Endothelial cell of umbilical vein (primary cell): ENCODE data around the gene POU2AF1. TPM values are rescaled to one million over a fixed set of nuclear protein-coding genes. Genes with fewer than 3 reads are reported as not detected.

Experiments used
- BruUV-seq: library from RNA; stranded (reverse); fragments of 400-500 nt; replicated peaks from 2 replicates; lab custom pipeline; 2021; lab: Mats Ljungman, UMichigan
- CTCF ChIA-PET: fragments of 300-600, 350-600 bp; sonication (Branson Sonifier 250); formaldehyde crosslinking; loops from one replicate; lab custom pipeline; 2021; ENCODE audit warnings: antibody characterized with exemption, inconsistent platforms; lab: Charles Lee
- POLR2A ChIA-PET: fragments of 300-600, 350-600 bp; sonication (Branson Sonifier 250); formaldehyde crosslinking; loops from one replicate; lab custom pipeline; 2021; ENCODE audit warnings: antibody characterized with exemption, inconsistent platforms; lab: Charles Lee
- DNase-seq: peaks from one replicate; pipeline ENCODE4 v3.0.0-alpha.2; 2011; ENCODE audit warnings: low read depth, low spot score
- FAIRE-seq: peaks from 2 replicates; lab custom pipeline; 2011; peaks lifted over from hg19 to GRCh38; lab: Jason Lieb, UNC
- H2AFZ ChIP-seq: 2 replicates; pipeline ENCODE4 v1.6.0; 2012; ENCODE audit warnings: low read depth, low read length, control low read depth, inconsistent platforms
- H3K27ac ChIP-seq: 2 replicates; pipeline ENCODE4 v1.5.1; 2011; ENCODE audit warnings: low read depth, mild to moderate bottlenecking, control low read depth, low read length, moderate library complexity; ENCODE audit not compliant: insufficient read depth
- H3K27me3 ChIP-seq, 2 experiments: 2 replicates each; pipeline versions ENCODE4 v1.6.0 to v1.6.1; 2011; ENCODE audit warnings: low read length in 2 of 2, mixed read lengths in 1 of 2; ENCODE audit not compliant: control insufficient read depth in 2 of 2, insufficient read depth in 2 of 2
- H3K36me3 ChIP-seq, 2 experiments: 2 replicates in 1 of 2; 3 replicates in 1 of 2; pipeline ENCODE4 v1.5.1; 2011; ENCODE audit warnings: low read length in 2 of 2, mild to moderate bottlenecking in 1 of 2, moderate library complexity in 1 of 2; ENCODE audit not compliant: control insufficient read depth in 2 of 2, insufficient read depth in 2 of 2; ENCODE audit errors: extremely low read depth in 1 of 2
- H3K4me1 ChIP-seq: 3 replicates; pipeline ENCODE4 v1.5.1; 2011; ENCODE audit warnings: mild to moderate bottlenecking, low read length; ENCODE audit not compliant: control insufficient read depth, insufficient read depth; ENCODE audit errors: extremely low read depth
- H3K4me2 ChIP-seq: 2 replicates; pipeline ENCODE4 v1.6.1; 2011; ENCODE audit warnings: low read length, control low read depth, mixed read lengths; ENCODE audit not compliant: insufficient read depth
- H3K4me3 ChIP-seq, 3 experiments: fragments of 200-600 bp in 1 of 3; sonication (generic), shearing (Covaris generic) in 1 of 3; replicated peaks in 1 of 3; 2 replicates each; pipeline ENCODE4 v1.5.1; 2011 to 2016; ENCODE audit warnings: control low read depth in 3 of 3, low read length in 3 of 3, mild to moderate bottlenecking in 2 of 3, inconsistent platforms in 1 of 3, low read depth in 1 of 3, moderate library complexity in 1 of 3; ENCODE audit not compliant: insufficient read depth in 1 of 3
- H3K79me2 ChIP-seq: 2 replicates; pipeline ENCODE4 v1.6.0; 2012; ENCODE audit warnings: low read length, inconsistent platforms; ENCODE audit not compliant: control insufficient read depth, insufficient read depth
- H3K9ac ChIP-seq: replicated peaks from 2 replicates; pipeline ENCODE3; 2011; ENCODE audit warnings: low read length, control low read depth; ENCODE audit not compliant: insufficient read depth; ENCODE audit errors: extremely low read depth
- H3K9me1 ChIP-seq: replicated peaks from 3 replicates; pipeline ENCODE4 v1.6.0; 2011; ENCODE audit warnings: mild to moderate bottlenecking, low read length; ENCODE audit not compliant: control insufficient read depth, insufficient read depth; ENCODE audit errors: extremely low read depth
- H3K9me3 ChIP-seq: replicated peaks from 2 replicates; pipeline ENCODE4 v1.5.1; 2012; ENCODE audit warnings: low read length, inconsistent platforms; ENCODE audit not compliant: control insufficient read depth, insufficient read depth
- H4K20me1 ChIP-seq: replicated peaks from 2 replicates; pipeline ENCODE3; 2011; ENCODE audit warnings: mild to moderate bottlenecking, low read length; ENCODE audit not compliant: control insufficient read depth, insufficient read depth; ENCODE audit errors: extremely low read depth
- CTCF ChIP-seq, 2 donors: IDR thresholded peaks; 1 replicate in 1 of 2; 2 replicates in 1 of 2; pipeline ENCODE4 v1.5.1; 2011; ENCODE audit warnings: low read length in 2 of 2, mild to moderate bottlenecking in 2 of 2, moderate library complexity in 2 of 2, control low read depth in 1 of 2, inconsistent platforms in 1 of 2, low read depth in 1 of 2; ENCODE audit not compliant: insufficient read depth in 1 of 2; ENCODE audit errors: extremely low read depth in 1 of 2
- EZH2 ChIP-seq: IDR thresholded peaks from 2 replicates; pipeline ENCODE4 v1.6.1; 2012; ENCODE audit warnings: borderline replicate concordance, low read depth, mild to moderate bottlenecking, moderate library complexity, low read length, inconsistent platforms; ENCODE audit not compliant: severe bottlenecking
- FOS ChIP-seq: IDR thresholded peaks from 2 replicates; pipeline ENCODE4 v1.6.1; 2011; ENCODE audit warnings: mild to moderate bottlenecking, low read length, moderate library complexity, borderline replicate concordance; ENCODE audit not compliant: insufficient read depth
- GATA2 ChIP-seq: IDR thresholded peaks from 2 replicates; pipeline ENCODE4 v1.7.0; 2011; ENCODE audit warnings: low read depth, mild to moderate bottlenecking, moderate library complexity, mixed read lengths, low read length; ENCODE audit not compliant: insufficient read length, insufficient read depth
- JUN ChIP-seq: IDR thresholded peaks from 2 replicates; pipeline ENCODE4 v1.6.1; 2011; ENCODE audit warnings: borderline replicate concordance, low read depth; ENCODE audit not compliant: insufficient read length, insufficient read depth
- MAX ChIP-seq: IDR thresholded peaks from 2 replicates; pipeline ENCODE4 v1.6.1; 2011; ENCODE audit not compliant: insufficient read depth, insufficient read length
- MYC ChIP-seq: IDR thresholded peaks from one replicate; pipeline ENCODE4 v1.6.1; 2011; ENCODE audit warnings: mild to moderate bottlenecking, low read depth, low read length
- POLR2A ChIP-seq: IDR thresholded peaks from 2 replicates; pipeline ENCODE4 v1.6.1; 2012; ENCODE audit warnings: low read depth, mild to moderate bottlenecking, control low read depth, low read length
- POLR2AphosphoS5 ChIP-seq: IDR thresholded peaks from 2 replicates; pipeline ENCODE4 v1.6.1; 2012; ENCODE audit warnings: low read depth, mild to moderate bottlenecking, control low read depth, low read length, moderate library complexity; ENCODE audit not compliant: insufficient read depth
- dilution Hi-C: fragments of 300-500 bp; cut with MboI; formaldehyde crosslinking; loops from one replicate; pipeline ENCODE4 v1.15.0; 2019; ENCODE audit warnings: low sequenced_read_pairs; ENCODE audit not compliant: extremely low pct_ligation_motif_present
- intact Hi-C: fragments of 100-400 bp; cut with micrococcal nuclease; formaldehyde crosslinking; loops from one replicate; pipeline ENCODE4 v1.10.0; 2022
- polyA plus RNA-seq, 4 experiments: library from polyadenylated mRNA; depleted of rRNA in 3 of 4; stranded (reverse) in 3 of 4; unstranded in 1 of 4; fragments of >200 nt; gene quantifications; 2 replicates each; pipeline versions ENCODE4 v1.2.1 to v1.2.3, GENCODE V29; 2011 to 2012; ENCODE audit warnings: missing spikeins in 1 of 4
- total RNA-seq: library from RNA; stranded (reverse); gene quantifications from 2 replicates; pipeline ENCODE4 v1.2.3, GENCODE V29; 2021

The POU2AF1 gene
- total and polyA plus RNA-seq, 2 donors (not counting 3 experiments of a cell fraction or from before 2014, with no cell fraction given), result not detected

- ChIA-PET POLR2A (no interaction called here), CTCF (no interaction called here)
- FAIRE-seq, result no peak
Measured at GRCh38 chr11:111354601-111354891, 24.5 kb downstream of the POU2AF1 start.

GRCh38 chr11:111353776-111354600, 25.1 kb downstream of the POU2AF1 start:
- Histone ChIP-seq H2AFZ (no peak overlapping the region), H4K20me1 (no peaks in the 10 kb centered on the region), H3K9me1 (no peaks in the 10 kb centered on the region), H3K27ac (no peak overlapping the region), H3K9me3 (no peaks in the 10 kb centered on the region), H3K36me3 (no peaks in the 10 kb centered on the region), H3K79me2 (no peaks in the 10 kb centered on the region), H3K9ac (no peak overlapping the region), H3K27me3 (no peaks in the 10 kb centered on the region), H3K4me3 (no peak overlapping the region), H3K4me1 (no peaks in the 10 kb centered on the region), H3K4me2 (no peak overlapping the region)
- no peak for DNase-seq
- no peak for FAIRE-seq
- CTCF ChIA-PET, result no interaction called here
- no peak for TF ChIP-seq POLR2AphosphoS5
- TF ChIP-seq JUN, result no peak
- no peak for TF ChIP-seq EZH2
- no peak for TF ChIP-seq POLR2A
- TF ChIP-seq CTCF (IDR thresholded peaks at IDR 0.05; ENCODE audit: extremely low read depth in 1 of 2, insufficient read depth in 1 of 2, low read depth in 1 of 2, low read length in 2 of 2), result no peak
- TF ChIP-seq MYC, result no peak
- no peak for TF ChIP-seq MAX
- no peak for TF ChIP-seq GATA2
- TF ChIP-seq FOS, result no peak
- POLR2A ChIA-PET, result no interaction called here
- dilution Hi-C loops, result no loop called here
- BruUV-seq, result no TSS peak
- intact Hi-C loops, result no loop called here

More at GRCh38 chr11:111354601-111354891, 24.5 kb downstream of the POU2AF1 start:
- Histone ChIP-seq H4K20me1 (no peaks in the 10 kb centered on the region), H3K9me3 (no peaks in the 10 kb centered on the region), H3K27me3 (no peaks in the 10 kb centered on the region), H3K4me1 (no peaks in the 10 kb centered on the region), H3K9me1 (no peaks in the 10 kb centered on the region), H3K4me2 (no peak overlapping the region), H3K79me2 (no peaks in the 10 kb centered on the region), H3K4me3 (no peak overlapping the region), H3K27ac (no peak overlapping the region), H3K36me3 (no peaks in the 10 kb centered on the region), H2AFZ (no peak overlapping the region), H3K9ac (no peak overlapping the region)
- TF ChIP-seq POLR2AphosphoS5 (no peak), EZH2 (no peak), JUN (no peak)
- BruUV-seq, result no TSS peak
- DNase-seq, result no peak
- dilution Hi-C loops (no loop called here), intact Hi-C loops (no loop called here)
